ENCODE data around the gene MTMR3.

The MTMR3 gene

GRCh38 chr22:30023099-30023660, 140.2 kb downstream of the MTMR3 start:
- H3K9me3 ChIP-seq (ENCODE audit: low read length), result no peaks in the 10 kb centered on the region
- no peak overlapping the region for H3K4me3 ChIP-seq (ENCODE audit: low read length)
- no peaks in the 10 kb centered on the region for H3K27me3 ChIP-seq (ENCODE audit: insufficient read depth, low read length)
- no peak overlapping the region for H2AFZ ChIP-seq (ENCODE audit: low read depth, low read length)
- no peaks in the 10 kb centered on the region for H3K4me1 ChIP-seq (ENCODE audit: insufficient read depth, low read length)
- H3K36me3 ChIP-seq (ENCODE audit: insufficient read depth, low read length), result peaks cover 85% of the 10 kb centered on the region

GRCh38 chr22:30024231-30024630, 141.3 kb downstream of the MTMR3 start:
- peaks cover 86% of the 10 kb centered on the region for H3K36me3 ChIP-seq (ENCODE audit: insufficient read depth, low read length)
- H3K9me3 ChIP-seq (ENCODE audit: low read length), result no peaks in the 10 kb centered on the region
- H3K27me3 ChIP-seq (ENCODE audit: insufficient read depth, low read length), result no peaks in the 10 kb centered on the region

GRCh38 chr22:30025221-30025620, 142.2 kb downstream of the MTMR3 start:
- no peaks in the 10 kb centered on the region for H3K9me3 ChIP-seq (ENCODE audit: low read length)
- no peak overlapping the region for H3K4me3 ChIP-seq (ENCODE audit: low read length)
- H3K36me3 ChIP-seq (ENCODE audit: insufficient read depth, low read length), result peaks cover 76% of the 10 kb centered on the region
- no peaks in the 10 kb centered on the region for H3K27me3 ChIP-seq (ENCODE audit: insufficient read depth, low read length)
- no peaks in the 10 kb centered on the region for H3K4me1 ChIP-seq (ENCODE audit: insufficient read depth, low read length)
- H2AFZ ChIP-seq (ENCODE audit: low read depth, low read length), result no peak overlapping the region

More at GRCh38 chr22:30024231-30024630, 141.3 kb downstream of the MTMR3 start:
- no peak overlapping the region for H2AFZ ChIP-seq (ENCODE audit: low read depth, low read length)
- H3K4me3 ChIP-seq (ENCODE audit: low read length), result no peak overlapping the region
- H3K4me1 ChIP-seq (ENCODE audit: insufficient read depth, low read length), result no peaks in the 10 kb centered on the region

DNA sequence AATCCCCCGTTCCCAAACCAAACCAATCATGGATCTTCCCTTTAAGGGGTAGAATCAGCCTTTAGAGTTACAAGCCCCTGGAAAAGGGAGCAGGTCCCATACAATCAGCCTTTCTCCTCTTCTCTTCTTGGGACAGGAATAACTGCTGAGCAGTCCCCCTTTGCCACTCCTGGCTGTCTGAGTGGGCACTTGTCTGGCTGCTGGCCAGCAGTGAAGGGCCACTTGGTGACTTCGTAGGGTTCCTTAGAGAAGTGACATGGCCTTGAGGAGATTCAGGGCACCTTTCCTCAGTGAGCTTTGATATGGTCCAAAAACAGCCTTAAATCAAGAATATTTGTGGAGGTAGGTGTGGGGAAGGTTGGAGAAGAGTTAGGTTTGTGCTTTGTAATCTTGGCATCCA, 143.8 kb downstream of the MTMR3 start:
- Histone ChIP-seq H3K4me3 (ENCODE audit: low read length) (no peak overlapping the region), H3K9me3 (ENCODE audit: low read length) (no peaks in the 10 kb centered on the region), H2AFZ (ENCODE audit: low read depth, low read length) (no peak overlapping the region), H3K36me3 (ENCODE audit: insufficient read depth, low read length) (peaks cover 61% of the 10 kb centered on the region), H3K27me3 (ENCODE audit: insufficient read depth, low read length) (no peaks in the 10 kb centered on the region), H3K4me1 (ENCODE audit: insufficient read depth, low read length) (no peaks in the 10 kb centered on the region)

- no peaks in the 10 kb centered on the region for H3K27me3 ChIP-seq (ENCODE audit: insufficient read depth, low read length)
- no peak overlapping the region for H2AFZ ChIP-seq (ENCODE audit: low read depth, low read length)
- H3K36me3 ChIP-seq (ENCODE audit: insufficient read depth, low read length), result peaks cover 57% of the 10 kb centered on the region
Measured at GRCh38 chr22:30027169-30027568, 144.2 kb downstream of the MTMR3 start.

DNA sequence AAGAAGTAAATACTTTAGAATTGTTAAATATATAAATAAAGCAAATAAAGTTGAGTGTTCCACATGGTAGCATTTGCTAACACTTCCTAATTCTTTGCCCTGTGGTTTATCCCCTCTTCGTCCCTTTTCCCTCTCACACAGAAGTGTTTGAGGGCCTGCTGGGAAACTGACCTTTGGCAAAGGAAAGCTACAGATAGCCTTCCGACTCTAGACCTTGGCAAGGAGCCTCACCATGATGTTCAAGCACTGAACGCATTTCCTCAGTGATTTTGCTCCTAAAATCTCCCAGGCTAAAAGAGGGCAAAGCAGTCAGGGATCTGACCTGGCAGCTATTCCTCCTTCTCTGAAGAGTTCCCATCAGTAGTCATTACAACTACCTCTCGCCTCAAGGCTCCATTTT, 144.8 kb downstream of the MTMR3 start:
- Histone ChIP-seq H3K36me3 (ENCODE audit: insufficient read depth, low read length) (peaks cover 51% of the 10 kb centered on the region), H3K4me3 (ENCODE audit: low read length) (no peak overlapping the region), H3K4me1 (ENCODE audit: insufficient read depth, low read length) (no peaks in the 10 kb centered on the region)

More at GRCh38 chr22:30027169-30027568, 144.2 kb downstream of the MTMR3 start:
- Histone ChIP-seq H3K4me3 (ENCODE audit: low read length) (no peak overlapping the region), H3K4me1 (ENCODE audit: insufficient read depth, low read length) (no peaks in the 10 kb centered on the region), H3K9me3 (ENCODE audit: low read length) (no peaks in the 10 kb centered on the region)

GRCh38 chr22:30028731-30029130, 145.8 kb downstream of the MTMR3 start:
- peaks cover 42% of the 10 kb centered on the region for H3K36me3 ChIP-seq (ENCODE audit: insufficient read depth, low read length)
- H3K4me1 ChIP-seq (ENCODE audit: insufficient read depth, low read length), result no peaks in the 10 kb centered on the region
- H2AFZ ChIP-seq (ENCODE audit: low read depth, low read length), result no peak overlapping the region
- H3K9me3 ChIP-seq (ENCODE audit: low read length), result no peaks in the 10 kb centered on the region
- H3K27me3 ChIP-seq (ENCODE audit: insufficient read depth, low read length), result no peaks in the 10 kb centered on the region
- no peak overlapping the region for H3K4me3 ChIP-seq (ENCODE audit: low read length)

More for the DNA sequence above, 144.8 kb downstream of the MTMR3 start:
- H2AFZ ChIP-seq (ENCODE audit: low read depth, low read length), result no peak overlapping the region
- H3K9me3 ChIP-seq (ENCODE audit: low read length), result no peaks in the 10 kb centered on the region
- H3K27me3 ChIP-seq (ENCODE audit: insufficient read depth, low read length), result no peaks in the 10 kb centered on the region

- no peaks in the 10 kb centered on the region for H3K9me3 ChIP-seq (ENCODE audit: low read length)
- H3K4me1 ChIP-seq (ENCODE audit: insufficient read depth, low read length), result no peaks in the 10 kb centered on the region
- H3K36me3 ChIP-seq (ENCODE audit: insufficient read depth, low read length), result peaks cover 36% of the 10 kb centered on the region
- no peaks in the 10 kb centered on the region for H3K27me3 ChIP-seq (ENCODE audit: insufficient read depth, low read length)
- no peak overlapping the region for H2AFZ ChIP-seq (ENCODE audit: low read depth, low read length)
- no peak overlapping the region for H3K4me3 ChIP-seq (ENCODE audit: low read length)
Measured at GRCh38 chr22:30029512-30029911, 146.5 kb downstream of the MTMR3 start.

DNA sequence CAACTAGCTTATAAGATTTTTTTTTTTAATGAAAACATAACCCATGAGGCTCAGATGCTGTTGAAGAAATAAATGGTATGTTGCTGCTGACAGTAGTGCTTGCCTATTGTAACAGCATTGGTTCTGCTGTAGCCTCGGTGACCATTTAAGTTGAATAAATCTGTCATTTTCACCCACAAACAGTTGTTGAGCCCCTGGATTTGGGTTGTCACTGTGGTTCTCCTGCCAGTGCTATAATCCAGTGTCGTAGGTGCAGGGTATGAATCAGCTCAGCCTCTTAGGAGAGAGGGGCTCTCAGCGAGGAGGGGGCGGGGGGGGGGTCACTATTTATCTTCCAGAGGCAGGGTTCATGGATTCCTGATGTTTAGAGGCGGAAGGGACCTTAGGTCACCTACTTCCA, 147.4 kb downstream of the MTMR3 start:
- Histone ChIP-seq H2AFZ (ENCODE audit: low read depth, low read length) (no peak overlapping the region), H3K4me3 (ENCODE audit: low read length) (no peak overlapping the region), H3K4me1 (ENCODE audit: insufficient read depth, low read length) (no peaks in the 10 kb centered on the region), H3K27me3 (ENCODE audit: insufficient read depth, low read length) (no peaks in the 10 kb centered on the region), H3K9me3 (ENCODE audit: low read length) (no peaks in the 10 kb centered on the region), H3K36me3 (ENCODE audit: insufficient read depth, low read length) (peaks cover 28% of the 10 kb centered on the region)

- Histone ChIP-seq H2AFZ (ENCODE audit: low read depth, low read length) (no peak overlapping the region), H3K27me3 (ENCODE audit: insufficient read depth, low read length) (no peaks in the 10 kb centered on the region), H3K36me3 (ENCODE audit: insufficient read depth, low read length) (peaks cover 18% of the 10 kb centered on the region)
Measured at GRCh38 chr22:30031328-30031727, 148.4 kb downstream of the MTMR3 start.

GRCh38 chr22:30031764-30032455, 148.9 kb downstream of the MTMR3 start:
- Histone ChIP-seq H3K9me3 (ENCODE audit: low read length) (no peaks in the 10 kb centered on the region), H3K4me3 (ENCODE audit: low read length) (no peak overlapping the region), H2AFZ (ENCODE audit: low read depth, low read length) (no peak overlapping the region), H3K36me3 (ENCODE audit: insufficient read depth, low read length) (peaks cover 13% of the 10 kb centered on the region), H3K27me3 (ENCODE audit: insufficient read depth, low read length) (no peaks in the 10 kb centered on the region), H3K4me1 (ENCODE audit: insufficient read depth, low read length) (no peaks in the 10 kb centered on the region)

More at GRCh38 chr22:30031328-30031727, 148.4 kb downstream of the MTMR3 start:
- Histone ChIP-seq H3K9me3 (ENCODE audit: low read length) (no peaks in the 10 kb centered on the region), H3K4me1 (ENCODE audit: insufficient read depth, low read length) (no peaks in the 10 kb centered on the region), H3K4me3 (ENCODE audit: low read length) (no peak overlapping the region)

DNA sequence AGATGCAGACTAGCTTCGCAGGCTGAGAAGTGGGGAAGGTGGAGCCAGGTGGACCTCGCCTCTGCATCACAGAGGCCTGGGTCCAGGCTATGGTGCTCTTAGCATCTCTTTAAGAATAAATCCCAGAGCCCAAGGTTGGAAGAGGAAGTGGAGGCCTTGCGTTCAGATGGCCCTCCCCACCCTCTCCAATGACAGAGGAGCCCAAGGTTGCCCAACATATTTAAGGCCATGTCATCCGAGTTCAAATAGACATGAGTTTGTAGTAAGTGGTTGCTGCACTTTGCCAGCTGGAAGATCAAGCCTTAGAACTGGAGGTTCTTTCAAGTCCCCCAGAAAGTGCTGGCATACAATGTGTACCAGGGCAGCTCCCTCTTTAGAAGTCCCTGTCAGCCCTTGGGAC, 150.2 kb downstream of the MTMR3 start:
- H3K36me3 ChIP-seq (ENCODE audit: insufficient read depth, low read length), result peaks cover 3% of the 10 kb centered on the region
- H3K9me3 ChIP-seq (ENCODE audit: low read length), result no peaks in the 10 kb centered on the region
- no peak overlapping the region for H2AFZ ChIP-seq (ENCODE audit: low read depth, low read length)
- no peaks in the 10 kb centered on the region for H3K4me1 ChIP-seq (ENCODE audit: insufficient read depth, low read length)
- H3K27me3 ChIP-seq (ENCODE audit: insufficient read depth, low read length), result no peaks in the 10 kb centered on the region
- no peak overlapping the region for H3K4me3 ChIP-seq (ENCODE audit: low read length)

GRCh38 chr22:30033901-30034300, 150.9 kb downstream of the MTMR3 start:
- Histone ChIP-seq H3K4me3 (ENCODE audit: low read length) (no peak overlapping the region), H3K9me3 (ENCODE audit: low read length) (no peaks in the 10 kb centered on the region), H3K36me3 (ENCODE audit: insufficient read depth, low read length) (no peaks in the 10 kb centered on the region), H3K27me3 (ENCODE audit: insufficient read depth, low read length) (no peaks in the 10 kb centered on the region), H2AFZ (ENCODE audit: low read depth, low read length) (no peak overlapping the region), H3K4me1 (ENCODE audit: insufficient read depth, low read length) (no peaks in the 10 kb centered on the region)

GRCh38 chr22:30036656-30037055, 153.7 kb downstream of the MTMR3 start:
- Histone ChIP-seq H3K36me3 (ENCODE audit: insufficient read depth, low read length) (no peaks in the 10 kb centered on the region), H3K4me3 (ENCODE audit: low read length) (no peak overlapping the region), H2AFZ (ENCODE audit: low read depth, low read length) (no peak overlapping the region), H3K4me1 (ENCODE audit: insufficient read depth, low read length) (no peaks in the 10 kb centered on the region), H3K27me3 (ENCODE audit: insufficient read depth, low read length) (no peaks in the 10 kb centered on the region), H3K9me3 (ENCODE audit: low read length) (no peaks in the 10 kb centered on the region)

All from neuron (in vitro differentiated cells).